Measurements from ENCODE around the gene TEX48. TPM values are rescaled to one million over a fixed set of nuclear protein-coding genes. Genes with fewer than 3 reads are reported as not detected.

The TEX48 gene
- total RNA-seq, 4 donors from 2014 or later, result not detected

DNA sequence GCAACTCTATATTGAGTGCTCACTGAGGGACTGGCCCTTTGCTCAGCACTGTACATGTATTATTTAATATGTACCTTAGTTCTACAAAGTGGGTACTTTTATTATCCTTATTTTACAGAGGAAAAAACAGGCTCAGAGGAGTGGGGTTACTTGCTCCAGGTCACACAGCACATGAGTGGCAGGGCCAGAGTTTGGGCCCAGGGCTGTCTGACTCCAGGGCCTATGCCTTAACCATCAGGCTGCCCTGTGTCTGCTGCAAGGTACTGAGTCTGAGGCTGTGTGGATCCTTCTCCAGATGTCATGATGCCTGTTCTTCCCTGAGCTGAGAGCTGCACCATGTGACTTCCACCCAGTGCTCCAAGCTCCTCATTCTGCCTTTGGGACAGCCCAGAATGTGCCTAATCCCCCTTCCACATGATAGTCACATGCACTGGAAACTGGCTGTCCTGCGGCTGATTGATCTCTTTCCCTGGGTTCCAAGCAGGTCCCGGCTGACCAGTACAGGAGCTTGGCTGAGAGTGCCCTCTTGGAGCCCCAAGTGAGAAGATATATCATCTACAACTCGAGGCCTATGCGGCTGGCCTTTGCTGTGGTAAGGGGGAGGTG lies 55.5 kb downstream of the TEX48 start:
- intact Hi-C loops (cut with DNase I; ENCODE audit: low total_unique reads), result no loop called here
- no peak overlapping the region for H3K4me3 ChIP-seq (ENCODE audit: low read depth, poor library complexity, severe bottlenecking)
- TF ChIP-seq, protein P1, sequence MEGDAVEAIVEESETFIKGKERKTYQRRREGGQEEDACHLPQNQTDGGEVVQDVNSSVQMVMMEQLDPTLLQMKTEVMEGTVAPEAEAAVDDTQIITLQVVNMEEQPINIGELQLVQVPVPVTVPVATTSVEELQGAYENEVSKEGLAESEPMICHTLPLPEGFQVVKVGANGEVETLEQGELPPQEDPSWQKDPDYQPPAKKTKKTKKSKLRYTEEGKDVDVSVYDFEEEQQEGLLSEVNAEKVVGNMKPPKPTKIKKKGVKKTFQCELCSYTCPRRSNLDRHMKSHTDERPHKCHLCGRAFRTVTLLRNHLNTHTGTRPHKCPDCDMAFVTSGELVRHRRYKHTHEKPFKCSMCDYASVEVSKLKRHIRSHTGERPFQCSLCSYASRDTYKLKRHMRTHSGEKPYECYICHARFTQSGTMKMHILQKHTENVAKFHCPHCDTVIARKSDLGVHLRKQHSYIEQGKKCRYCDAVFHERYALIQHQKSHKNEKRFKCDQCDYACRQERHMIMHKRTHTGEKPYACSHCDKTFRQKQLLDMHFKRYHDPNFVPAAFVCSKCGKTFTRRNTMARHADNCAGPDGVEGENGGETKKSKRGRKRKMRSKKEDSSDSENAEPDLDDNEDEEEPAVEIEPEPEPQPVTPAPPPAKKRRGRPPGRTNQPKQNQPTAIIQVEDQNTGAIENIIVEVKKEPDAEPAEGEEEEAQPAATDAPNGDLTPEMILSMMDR (IDR thresholded peaks at IDR 0.05), result no peak
- no peak for TF ChIP-seq POLR2A (IDR thresholded peaks at IDR 0.05)
- no peak for DNase-seq (ENCODE audit: low spot score in 2 of 2)
- WGBS, 2 donors, result 83 to 87% methylated on average over 4 of the region's 4 CpGs

DNA sequence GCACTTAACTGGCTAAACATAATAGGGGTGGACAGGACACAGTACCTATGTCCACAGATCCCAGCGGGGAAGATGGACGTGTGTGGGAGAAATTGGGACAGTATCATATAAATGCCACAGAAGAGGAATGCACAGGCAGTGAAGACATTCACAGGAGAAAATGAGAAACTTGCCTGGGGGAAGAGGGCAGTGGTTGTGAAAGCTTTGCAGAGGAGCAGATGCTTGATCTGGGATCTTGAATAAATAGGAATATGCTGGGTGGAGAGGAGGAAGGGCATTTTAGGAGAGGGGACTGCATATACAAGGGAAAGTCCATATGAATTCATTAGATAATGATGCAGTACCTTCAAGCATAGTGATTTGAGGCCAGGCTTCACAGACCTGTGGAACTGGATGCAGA lies 57.3 kb downstream of the TEX48 start:
- intact Hi-C loops (cut with DNase I; ENCODE audit: low total_unique reads), result no loop called here
- TF ChIP-seq, protein P1 (IDR thresholded peaks at IDR 0.05), result no peak
- TF ChIP-seq POLR2A (IDR thresholded peaks at IDR 0.05), result no peak
- no peak overlapping the region for H3K4me3 ChIP-seq (ENCODE audit: low read depth, poor library complexity, severe bottlenecking)
- DNase-seq (ENCODE audit: low spot score in 2 of 2), result no peak
- WGBS, 2 donors, result 87 to 92% methylated on average over 2 of the region's 2 CpGs

DNA sequence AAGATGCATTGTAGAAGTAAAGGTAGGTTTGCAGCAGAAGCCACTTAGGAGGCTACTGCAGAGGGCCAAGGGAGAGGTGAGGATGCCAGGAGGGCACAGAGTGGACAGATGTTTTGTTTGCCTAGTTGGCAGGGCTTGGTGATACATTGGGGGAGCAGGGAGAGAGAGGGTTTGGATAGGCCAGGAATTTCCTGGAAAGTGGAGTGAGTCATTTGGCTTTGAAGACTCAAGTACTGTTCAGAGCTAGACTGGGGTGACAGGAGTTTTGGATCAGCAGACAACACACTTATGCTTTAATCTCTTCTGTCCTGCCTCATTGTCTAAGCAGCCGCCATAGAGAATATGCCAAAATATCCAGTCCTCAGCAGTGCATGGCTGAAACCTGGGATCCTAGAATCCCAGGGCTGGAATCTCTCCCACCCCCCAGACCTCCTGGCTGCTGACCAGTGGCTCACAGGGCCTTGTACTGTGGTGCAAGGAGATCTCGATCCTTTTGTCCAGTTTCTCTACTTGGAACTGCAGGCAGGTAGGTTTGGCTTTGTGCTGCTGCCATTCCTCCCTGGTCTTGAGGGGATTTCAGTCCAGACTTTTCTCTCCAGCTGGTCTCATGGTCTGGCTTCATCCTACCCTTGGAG lies 59.9 kb downstream of the TEX48 start:
- WGBS, 2 donors, result 63 to 83% methylated on average over 2 of the region's 2 CpGs
- intact Hi-C loops (cut with DNase I; ENCODE audit: low total_unique reads), result no loop called here
- no peak for DNase-seq (ENCODE audit: low spot score in 2 of 2)
- TF ChIP-seq, protein P1 (IDR thresholded peaks at IDR 0.05), result no peak
- no peak for TF ChIP-seq POLR2A (IDR thresholded peaks at IDR 0.05)
- no peak overlapping the region for H3K4me3 ChIP-seq (ENCODE audit: low read depth, poor library complexity, severe bottlenecking)

DNA sequence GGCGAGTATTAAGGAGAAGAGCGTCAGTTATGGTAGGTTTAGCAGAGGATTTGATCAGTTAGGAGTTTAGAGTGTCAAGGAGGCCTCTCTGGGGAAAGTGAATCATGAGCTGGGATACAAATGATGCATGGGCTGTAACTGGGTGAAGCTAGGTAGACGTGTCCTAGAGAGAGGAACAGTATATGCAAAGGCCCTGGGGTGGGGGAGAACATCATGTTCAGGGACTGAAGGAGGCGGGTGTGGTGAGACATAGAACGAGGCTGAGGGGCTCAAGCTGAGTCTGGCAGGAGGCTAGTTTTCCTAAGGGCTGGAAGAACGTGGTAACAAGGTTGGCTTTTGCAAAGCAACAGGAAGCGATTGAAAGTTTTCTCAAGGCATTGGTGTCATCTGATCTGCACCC lies 60.4 kb downstream of the TEX48 start:
- no peak for DNase-seq (ENCODE audit: low spot score in 2 of 2)
- no peak for TF ChIP-seq POLR2A (IDR thresholded peaks at IDR 0.05)
- TF ChIP-seq, protein P1 (IDR thresholded peaks at IDR 0.05), result no peak
- H3K4me3 ChIP-seq (ENCODE audit: low read depth, poor library complexity, severe bottlenecking), result no peak overlapping the region
- intact Hi-C loops (cut with DNase I; ENCODE audit: low total_unique reads), result no loop called here
- 86 to 87% methylated on average over 7 of the region's 7 CpGs for WGBS, 2 donors

DNA sequence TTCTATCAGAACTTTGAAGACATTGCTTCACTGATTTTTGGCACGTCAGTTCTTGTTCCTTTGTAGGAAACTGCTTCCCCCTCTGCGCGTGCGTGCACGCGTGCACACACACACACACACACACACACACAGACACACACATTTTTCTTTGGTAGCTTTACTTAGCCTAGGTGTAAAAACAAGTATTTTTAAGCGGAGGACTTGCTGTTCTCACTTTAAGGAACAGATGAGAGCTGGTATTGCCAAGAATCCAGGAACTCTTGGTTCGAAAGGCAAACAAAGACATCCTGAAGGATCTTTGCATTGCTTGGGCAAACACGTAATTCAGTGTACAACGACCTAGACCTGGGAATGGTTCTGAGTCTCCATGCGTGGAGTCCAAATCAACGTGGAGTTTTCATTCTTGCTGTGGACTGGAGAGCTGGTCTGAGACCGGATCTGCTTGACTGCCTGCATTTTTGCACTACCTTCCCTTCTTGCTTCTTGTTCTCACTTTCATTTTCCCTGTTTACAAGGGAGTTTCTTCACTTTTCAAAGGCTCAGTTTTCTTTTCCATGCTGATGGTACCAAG lies 62.7 kb downstream of the TEX48 start:
- H3K4me3 ChIP-seq (ENCODE audit: low read depth, poor library complexity, severe bottlenecking), result no peak overlapping the region
- no peak for TF ChIP-seq POLR2A (IDR thresholded peaks at IDR 0.05)
- TF ChIP-seq, protein P1 (IDR thresholded peaks at IDR 0.05), result no peak
- WGBS, 2 donors, result 54% methylated on average over 13 of the region's 13 CpGs
- no peak for DNase-seq (ENCODE audit: low spot score in 2 of 2)
- intact Hi-C loops (cut with DNase I; ENCODE audit: low total_unique reads), result no loop called here

Data from lower leg skin (tissue), 4 donors.